Activated naive CD4-positive, alpha-beta T cell (primary cell): ENCODE data around the gene ZNF485.
A peak's percentile ranks its signal among the peaks of the same experiment; 100 is the strongest.
"Not testable (repeated sequence)": the region's sequence is repeated elsewhere in the genome, so short reads cannot be mapped to it uniquely, and the experiment has no call there.

ENCODE experiments used
- DNase-seq, 4 experiments: peaks; one replicate each; lab custom pipeline; 2025; lab: John Stamatoyannopoulos, UW

The ZNF485 gene

GRCh38 chr10:43605850-43606322 lies 352 bp upstream of the ZNF485 start:
- no peak for DNase-seq

GRCh38 chr10:43607199-43607573 lies 948 bp downstream of the ZNF485 start:
- DNase-seq: no peak

GRCh38 chr10:43610636-43611035 lies 4.4 kb downstream of the ZNF485 start:
- no peak for DNase-seq

GRCh38 chr10:43616697-43617370 lies 10.6 kb downstream of the ZNF485 start:
- DNase-seq: no peak

- DNase-seq: no peak
These were observed 13.1 kb downstream of the ZNF485 start for GRCh38 chr10:43619368-43619767.

GRCh38 chr10:43622038-43622437 lies 15.8 kb downstream of the ZNF485 start:
- DNase-seq: no peak

- no peak for DNase-seq
These were observed 17.1 kb downstream of the ZNF485 start for GRCh38 chr10:43623351-43623750.

GRCh38 chr10:43627942-43628341 lies 21.7 kb downstream of the ZNF485 start:
- no peak for DNase-seq

GRCh38 chr10:43628956-43629355 lies 22.7 kb downstream of the ZNF485 start:
- DNase-seq: no peak

- DNase-seq: not testable (repeated sequence)
These were observed 29.6 kb downstream of the ZNF485 start for GRCh38 chr10:43635816-43636215.

GRCh38 chr10:43640603-43641002 lies 34.4 kb downstream of the ZNF485 start:
- no peak for DNase-seq

- DNase-seq: no peak
These were observed 38.0 kb downstream of the ZNF485 start for GRCh38 chr10:43644252-43644651.

- no peak for DNase-seq
These were observed 39.6 kb downstream of the ZNF485 start for GRCh38 chr10:43645866-43646265.

- DNase-seq: no peak
These were observed 41.3 kb downstream of the ZNF485 start for GRCh38 chr10:43647576-43647975.

GRCh38 chr10:43648095-43648397 lies 41.8 kb downstream of the ZNF485 start:
- no peak for DNase-seq

- peak; percentile 45 to 73 (median 59) for DNase-seq
These were observed 42.4 kb downstream of the ZNF485 start, which contains the start of gene ZNF32 for GRCh38 chr10:43648398-43649184. ZNF32 (minus strand) TSS chr10:43648881; CDS start chr10:43646133, 2,748 bp downstream.

- DNase-seq: no peak
These were observed 42.9 kb downstream of the ZNF485 start for GRCh38 chr10:43649185-43649523.

GRCh38 chr10:43653746-43654145 lies 47.5 kb downstream of the ZNF485 start:
- DNase-seq: no peak

- DNase-seq: no peak
These were observed 49.1 kb downstream of the ZNF485 start for GRCh38 chr10:43655311-43655710.

- no peak for DNase-seq
These were observed 52.0 kb downstream of the ZNF485 start for GRCh38 chr10:43658227-43658626.

GRCh38 chr10:43665054-43665453 lies 58.8 kb downstream of the ZNF485 start:
- DNase-seq: no peak

- no peak for DNase-seq
These were observed 60.3 kb downstream of the ZNF485 start for GRCh38 chr10:43666552-43666951.

- no peak for DNase-seq
These were observed 61.1 kb downstream of the ZNF485 start for GRCh38 chr10:43667317-43667731.
